ENCODE results near the gene GPX8. TPM values are rescaled to one million over a fixed set of nuclear protein-coding genes. Genes with fewer than 3 reads are reported as not detected.

GPX8 gene
- total and polyA plus RNA-seq, 2 donors from 2014 or later = 13.5 to 29.7 TPM

- peak; percentile 83 for FAIRE-seq
- intact Hi-C loops (cut with DNase I) = no loop called here
- H3K4me3 ChIP-seq (ENCODE audit: low read length in 3 of 3) = peak overlapping the region; percentile 54 to 92 (median 72)
Measured at GRCh38 chr5:55160493-55161209, 680 bp downstream of the GPX8 start.

DNA sequence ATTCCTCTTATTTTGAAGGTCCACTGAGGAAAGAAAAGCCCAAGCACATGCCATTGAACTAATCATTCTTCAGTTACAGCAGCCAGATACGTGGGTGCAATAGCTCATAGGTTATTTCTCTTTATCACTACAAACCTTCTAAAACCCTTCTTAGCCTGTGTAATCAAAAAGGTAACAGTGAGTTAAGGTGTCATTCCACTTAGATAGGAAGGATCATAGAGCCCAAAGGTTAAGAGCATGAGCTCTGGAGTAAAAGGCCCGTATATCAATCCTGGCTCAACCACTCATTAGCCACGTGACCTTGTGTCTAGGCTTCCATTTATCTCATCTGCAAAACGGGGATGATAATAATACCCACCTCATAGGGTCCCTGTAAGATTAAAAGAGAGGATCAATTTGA lies 2.7 kb downstream of the GPX8 start:
- intact Hi-C loops (cut with DNase I) = no loop called here
- H3K9me3 ChIP-seq (ENCODE audit: control insufficient read depth in 2 of 3, insufficient read depth in 1 of 3, low read length in 3 of 3) = no peaks in the 10 kb centered on the region
- no peak overlapping the region for H3K4me3 ChIP-seq (ENCODE audit: low read length in 3 of 3)
- H3K27me3 ChIP-seq (ENCODE audit: control insufficient read depth, insufficient read depth, low read length) = no peaks in the 10 kb centered on the region
- FAIRE-seq (no peak), DNase-seq (no peak)
- H3K36me3 ChIP-seq (ENCODE audit: control insufficient read depth in 2 of 3, insufficient read depth in 3 of 3, low read length in 3 of 3) = no peaks in the 10 kb centered on the region
- H3K9ac ChIP-seq (ENCODE audit: low read length in 3 of 3) = no peak overlapping the region
- no peaks in the 10 kb centered on the region for H3K4me1 ChIP-seq (ENCODE audit: control insufficient read depth in 2 of 3, insufficient read depth in 2 of 3, low read depth in 1 of 3, low read length in 3 of 3)
- TF ChIP-seq, protein P1, sequence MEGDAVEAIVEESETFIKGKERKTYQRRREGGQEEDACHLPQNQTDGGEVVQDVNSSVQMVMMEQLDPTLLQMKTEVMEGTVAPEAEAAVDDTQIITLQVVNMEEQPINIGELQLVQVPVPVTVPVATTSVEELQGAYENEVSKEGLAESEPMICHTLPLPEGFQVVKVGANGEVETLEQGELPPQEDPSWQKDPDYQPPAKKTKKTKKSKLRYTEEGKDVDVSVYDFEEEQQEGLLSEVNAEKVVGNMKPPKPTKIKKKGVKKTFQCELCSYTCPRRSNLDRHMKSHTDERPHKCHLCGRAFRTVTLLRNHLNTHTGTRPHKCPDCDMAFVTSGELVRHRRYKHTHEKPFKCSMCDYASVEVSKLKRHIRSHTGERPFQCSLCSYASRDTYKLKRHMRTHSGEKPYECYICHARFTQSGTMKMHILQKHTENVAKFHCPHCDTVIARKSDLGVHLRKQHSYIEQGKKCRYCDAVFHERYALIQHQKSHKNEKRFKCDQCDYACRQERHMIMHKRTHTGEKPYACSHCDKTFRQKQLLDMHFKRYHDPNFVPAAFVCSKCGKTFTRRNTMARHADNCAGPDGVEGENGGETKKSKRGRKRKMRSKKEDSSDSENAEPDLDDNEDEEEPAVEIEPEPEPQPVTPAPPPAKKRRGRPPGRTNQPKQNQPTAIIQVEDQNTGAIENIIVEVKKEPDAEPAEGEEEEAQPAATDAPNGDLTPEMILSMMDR (IDR thresholded peaks at IDR 0.05; ENCODE audit: borderline replicate concordance, extremely low read depth, insufficient read depth) = no peak
- no peak overlapping the region for H3K27ac ChIP-seq (ENCODE audit: low read depth in 2 of 2, low read length in 2 of 2)

More at GRCh38 chr5:55160493-55161209, 680 bp downstream of the GPX8 start:
- Histone ChIP-seq H3K9ac (ENCODE audit: low read length in 3 of 3) (peak overlapping the region in 2 of 3 donors; percentile 22 to 91), H3K27ac (ENCODE audit: low read depth in 2 of 2, low read length in 2 of 2) (no peak overlapping the region), H3K27me3 (ENCODE audit: control insufficient read depth, insufficient read depth, low read length) (no peaks in the 10 kb centered on the region), H3K36me3 (ENCODE audit: control insufficient read depth in 2 of 3, insufficient read depth in 3 of 3, low read length in 3 of 3) (no peaks in the 10 kb centered on the region), H3K4me1 (ENCODE audit: control insufficient read depth in 2 of 3, insufficient read depth in 2 of 3, low read depth in 1 of 3, low read length in 3 of 3) (no peaks in the 10 kb centered on the region), H3K9me3 (ENCODE audit: control insufficient read depth in 2 of 3, insufficient read depth in 1 of 3, low read length in 3 of 3) (no peaks in the 10 kb centered on the region)
- TF ChIP-seq, protein P1 (IDR thresholded peaks at IDR 0.05; ENCODE audit: borderline replicate concordance, extremely low read depth, insufficient read depth) = no peak
- DNase-seq = peak; percentile 75 to 96 (median 80)

GRCh38 chr5:55171471-55171870 lies 11.5 kb downstream of the GPX8 start:
- intact Hi-C loops (cut with DNase I) = no loop called here
- no peak overlapping the region for H3K4me3 ChIP-seq (ENCODE audit: low read length in 3 of 3)
- H3K9me3 ChIP-seq (ENCODE audit: control insufficient read depth in 2 of 3, insufficient read depth in 1 of 3, low read length in 3 of 3) = no peaks in the 10 kb centered on the region
- H3K27ac ChIP-seq (ENCODE audit: low read depth in 2 of 2, low read length in 2 of 2) = no peak overlapping the region
- TF ChIP-seq, protein P1 (IDR thresholded peaks at IDR 0.05; ENCODE audit: borderline replicate concordance, extremely low read depth, insufficient read depth) = no peak
- DNase-seq = no peak
- H3K36me3 ChIP-seq (ENCODE audit: control insufficient read depth in 2 of 3, insufficient read depth in 3 of 3, low read length in 3 of 3) = no peaks in the 10 kb centered on the region
- peaks cover 0 to 12% (median 3%) of the 10 kb centered on the region in 3 donors for H3K4me1 ChIP-seq (ENCODE audit: control insufficient read depth in 2 of 3, insufficient read depth in 2 of 3, low read depth in 1 of 3, low read length in 3 of 3)
- H3K27me3 ChIP-seq (ENCODE audit: control insufficient read depth, insufficient read depth, low read length) = peaks cover 26% of the 10 kb centered on the region
- no peak for FAIRE-seq
- H3K9ac ChIP-seq (ENCODE audit: low read length in 3 of 3) = no peak overlapping the region

Data from kidney (tissue), 14 donors.